ENCODE results near the gene PCNX2. TPM values are rescaled to one million over a fixed set of nuclear protein-coding genes. Genes with fewer than 3 reads are reported as not detected.

PCNX2 gene
- polyA plus RNA-seq, 1 donor (not counting 4 experiments of a cell fraction or from before 2014, with no cell fraction given) = 18.0 TPM

DNA sequence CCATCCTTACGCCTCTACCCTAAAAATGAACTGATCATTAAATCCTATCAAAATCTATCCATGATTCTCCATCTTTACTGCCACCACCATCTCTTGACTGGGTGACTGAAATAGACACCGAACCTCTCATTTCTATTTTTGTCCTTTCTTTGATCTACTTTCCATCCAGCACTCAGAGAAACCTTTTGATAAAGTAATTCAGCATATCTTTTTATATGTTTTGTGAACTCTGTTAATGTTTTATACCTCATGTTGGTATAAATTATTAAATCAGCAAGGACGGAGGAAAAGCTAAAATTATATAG lies 13.0 kb downstream of the PCNX2 start:
- Histone ChIP-seq H2AFZ (ENCODE audit: control insufficient read depth, low read length) (no peak overlapping the region), H4K20me1 (ENCODE audit: control insufficient read depth, extremely low read depth, insufficient read depth, low read length) (no peaks in the 10 kb centered on the region), H3K4me1 (ENCODE audit: control insufficient read depth, extremely low read depth, insufficient read depth, low read length) (peaks cover 6% of the 10 kb centered on the region), H3K79me2 (ENCODE audit: control insufficient read depth, insufficient read depth, low read length) (peaks cover 55% of the 10 kb centered on the region), H3K4me2 (ENCODE audit: control insufficient read depth, extremely low read depth, insufficient read depth, low read depth, low read length) (no peak overlapping the region), H3K9me1 (ENCODE audit: control insufficient read depth, extremely low read depth, insufficient read depth, low read length) (no peaks in the 10 kb centered on the region), H3K27me3 (ENCODE audit: control insufficient read depth, extremely low read depth, insufficient read depth, low read length) (no peaks in the 10 kb centered on the region), H3K9me3 (ENCODE audit: control insufficient read depth, low read depth, low read length) (no peaks in the 10 kb centered on the region), H3K9ac (ENCODE audit: control insufficient read depth, extremely low read depth, insufficient read depth, low read length) (no peak overlapping the region), H3K4me3 (ENCODE audit: control insufficient read depth in 2 of 3, extremely low read depth in 1 of 3, insufficient read depth in 2 of 3, low read depth in 1 of 3, low read length in 3 of 3) (no peak overlapping the region), H3K36me3 (ENCODE audit: control insufficient read depth in 2 of 2, extremely low read depth in 1 of 2, insufficient read depth in 2 of 2, low read length in 2 of 2) (peaks cover 3% of the 10 kb centered on the region in 2 experiments), H3K27ac (ENCODE audit: control insufficient read depth, insufficient read depth, low read length) (no peak overlapping the region)
- no peak for TF ChIP-seq EZH2 (IDR thresholded peaks at IDR 0.05; ENCODE audit: low read length)
- TF ChIP-seq, protein P1, sequence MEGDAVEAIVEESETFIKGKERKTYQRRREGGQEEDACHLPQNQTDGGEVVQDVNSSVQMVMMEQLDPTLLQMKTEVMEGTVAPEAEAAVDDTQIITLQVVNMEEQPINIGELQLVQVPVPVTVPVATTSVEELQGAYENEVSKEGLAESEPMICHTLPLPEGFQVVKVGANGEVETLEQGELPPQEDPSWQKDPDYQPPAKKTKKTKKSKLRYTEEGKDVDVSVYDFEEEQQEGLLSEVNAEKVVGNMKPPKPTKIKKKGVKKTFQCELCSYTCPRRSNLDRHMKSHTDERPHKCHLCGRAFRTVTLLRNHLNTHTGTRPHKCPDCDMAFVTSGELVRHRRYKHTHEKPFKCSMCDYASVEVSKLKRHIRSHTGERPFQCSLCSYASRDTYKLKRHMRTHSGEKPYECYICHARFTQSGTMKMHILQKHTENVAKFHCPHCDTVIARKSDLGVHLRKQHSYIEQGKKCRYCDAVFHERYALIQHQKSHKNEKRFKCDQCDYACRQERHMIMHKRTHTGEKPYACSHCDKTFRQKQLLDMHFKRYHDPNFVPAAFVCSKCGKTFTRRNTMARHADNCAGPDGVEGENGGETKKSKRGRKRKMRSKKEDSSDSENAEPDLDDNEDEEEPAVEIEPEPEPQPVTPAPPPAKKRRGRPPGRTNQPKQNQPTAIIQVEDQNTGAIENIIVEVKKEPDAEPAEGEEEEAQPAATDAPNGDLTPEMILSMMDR (optimal IDR thresholded peaks at IDR 0.05 in 1 of 3, IDR thresholded peaks at IDR 0.05 in 1 of 3, conservative IDR thresholded peaks at IDR 0.05 in 1 of 3; ENCODE audit: extremely low read depth in 1 of 3, insufficient read depth in 2 of 3, low read length in 3 of 3) = no peak
- dilution Hi-C loops (cut with MboI; ENCODE audit: extremely low pct_ligation_motif_present, low sequenced_read_pairs) = no loop called here
- FAIRE-seq (no peak), DNase-seq (ENCODE audit: low read depth, low spot score) (no peak)

DNA sequence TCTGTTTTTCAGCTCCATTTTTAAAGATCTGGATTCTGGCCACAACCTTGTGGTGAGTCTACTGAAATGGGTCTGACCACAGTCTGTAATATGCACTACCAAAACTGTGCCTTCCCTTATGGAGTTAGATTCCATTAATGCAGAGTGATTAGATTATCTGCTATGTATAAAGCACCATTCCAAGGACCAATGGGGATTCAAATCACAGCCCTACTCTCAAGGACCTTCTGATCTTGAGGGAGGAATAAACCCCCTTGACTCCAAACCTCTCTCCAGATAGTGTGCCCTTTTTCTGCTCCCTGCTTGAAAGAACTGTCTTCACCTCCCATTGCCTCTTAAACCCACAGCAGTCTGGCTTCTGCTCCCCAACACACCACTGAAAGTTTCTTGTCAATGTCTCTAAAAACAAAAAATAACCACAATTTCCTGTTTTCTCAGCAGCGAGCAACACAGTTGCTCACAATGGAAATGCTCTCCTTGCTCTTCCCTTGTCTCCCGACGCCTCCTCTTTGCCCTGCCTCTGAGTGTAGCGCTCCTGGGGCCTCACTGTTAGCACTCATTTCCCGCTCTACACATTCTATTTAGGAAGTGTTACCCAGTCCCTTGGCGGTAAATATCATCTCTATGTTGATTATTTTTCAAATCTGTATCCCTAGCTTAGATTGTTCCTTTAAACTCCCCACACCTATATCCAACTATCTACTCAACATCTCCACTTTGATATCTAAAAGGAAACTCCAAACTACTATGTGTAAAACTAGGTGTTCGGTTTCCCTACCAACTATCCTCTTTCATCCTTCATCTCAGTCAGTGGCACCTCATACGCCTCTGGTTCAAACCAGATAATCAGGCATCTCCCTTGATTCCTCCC lies 13.6 kb downstream of the PCNX2 start:
- Histone ChIP-seq H3K4me3 (ENCODE audit: control insufficient read depth in 2 of 3, extremely low read depth in 1 of 3, insufficient read depth in 2 of 3, low read depth in 1 of 3, low read length in 3 of 3) (no peak overlapping the region), H3K79me2 (ENCODE audit: control insufficient read depth, insufficient read depth, low read length) (peaks cover 54% of the 10 kb centered on the region), H4K20me1 (ENCODE audit: control insufficient read depth, extremely low read depth, insufficient read depth, low read length) (no peaks in the 10 kb centered on the region), H3K27ac (ENCODE audit: control insufficient read depth, insufficient read depth, low read length) (no peak overlapping the region), H3K27me3 (ENCODE audit: control insufficient read depth, extremely low read depth, insufficient read depth, low read length) (no peaks in the 10 kb centered on the region), H3K4me1 (ENCODE audit: control insufficient read depth, extremely low read depth, insufficient read depth, low read length) (peaks cover 6% of the 10 kb centered on the region), H3K9ac (ENCODE audit: control insufficient read depth, extremely low read depth, insufficient read depth, low read length) (no peak overlapping the region), H2AFZ (ENCODE audit: control insufficient read depth, low read length) (no peak overlapping the region), H3K9me3 (ENCODE audit: control insufficient read depth, low read depth, low read length) (no peaks in the 10 kb centered on the region), H3K9me1 (ENCODE audit: control insufficient read depth, extremely low read depth, insufficient read depth, low read length) (no peaks in the 10 kb centered on the region), H3K36me3 (ENCODE audit: control insufficient read depth in 2 of 2, extremely low read depth in 1 of 2, insufficient read depth in 2 of 2, low read length in 2 of 2) (peaks cover 0 to 3% of the 10 kb centered on the region in 2 experiments), H3K4me2 (ENCODE audit: control insufficient read depth, extremely low read depth, insufficient read depth, low read depth, low read length) (no peak overlapping the region)
- TF ChIP-seq, protein P1 (optimal IDR thresholded peaks at IDR 0.05 in 1 of 3, IDR thresholded peaks at IDR 0.05 in 1 of 3, conservative IDR thresholded peaks at IDR 0.05 in 1 of 3; ENCODE audit: extremely low read depth in 1 of 3, insufficient read depth in 2 of 3, low read length in 3 of 3) = no peak
- TF ChIP-seq EZH2 (IDR thresholded peaks at IDR 0.05; ENCODE audit: low read length) = no peak
- dilution Hi-C loops (cut with MboI; ENCODE audit: extremely low pct_ligation_motif_present, low sequenced_read_pairs) = no loop called here
- DNase-seq (ENCODE audit: low read depth, low spot score) (no peak), FAIRE-seq (no peak)
